Panc1 (cell line): ENCODE results near the gene SLC5A11. TPM values are rescaled to one million over a fixed set of nuclear protein-coding genes. Genes with fewer than 3 reads are reported as not detected.

ENCODE experiments used
- ATAC-seq: fragments of 200-7000 bp; cut with Tn5 transposase; 2 replicates; pipeline ENCODE4 v1.9.1; 2020; ENCODE audit warnings: mild to moderate bottlenecking, moderate library complexity
- BruUV-seq: library from RNA; stranded (reverse); fragments of 400-500 nt; replicated peaks from 2 replicates; lab custom pipeline; 2021; lab: Mats Ljungman, UMichigan
- CTCF ChIA-PET: fragments of 300-600 bp; sonication (Branson Sonifier 250); formaldehyde crosslinking; loops from one replicate; lab custom pipeline; 2022; ENCODE audit warnings: antibody characterized with exemption; lab: Charles Lee
- POLR2A ChIA-PET: fragments of 300-600 bp; sonication (Branson Sonifier 250); formaldehyde crosslinking; loops from one replicate; lab custom pipeline; 2022; ENCODE audit warnings: antibody characterized with exemption; lab: Charles Lee
- DNase-seq: peaks from one replicate; pipeline ENCODE4 v3.0.0-alpha.2; 2010; ENCODE audit warnings: low read depth, low spot score
- H3K27ac ChIP-seq: 2 replicates; pipeline ENCODE4 v1.5.1; 2011; ENCODE audit warnings: mild to moderate bottlenecking, low read length, inconsistent platforms
- H3K27me3 ChIP-seq: fragments of 200-500 bp; sonication (Bioruptor generic); 2 replicates; pipeline ENCODE4 v1.6.0; 2014; ENCODE audit warnings: low read length, inconsistent platforms; ENCODE audit not compliant: control insufficient read depth, insufficient read depth
- H3K36me3 ChIP-seq: fragments of 200-500 bp; sonication (Bioruptor generic); 2 replicates; pipeline ENCODE4 v1.5.1; 2014; ENCODE audit warnings: inconsistent platforms, mild to moderate bottlenecking, low read length, moderate library complexity; ENCODE audit not compliant: control insufficient read depth, insufficient read depth
- H3K4me1 ChIP-seq: 2 replicates; pipeline ENCODE4 v1.5.1; 2011; ENCODE audit warnings: inconsistent platforms, mild to moderate bottlenecking, low read length, moderate library complexity; ENCODE audit not compliant: control insufficient read depth, insufficient read depth
- H3K4me3 ChIP-seq, 2 experiments: 2 replicates each; pipeline ENCODE4 v1.5.1; 2011 to 2012; ENCODE audit warnings: low read depth in 2 of 2, low read length in 2 of 2, mild to moderate bottlenecking in 2 of 2, inconsistent platforms in 1 of 2, moderate library complexity in 1 of 2
- H3K9me3 ChIP-seq: fragments of 200-500 bp; sonication (Bioruptor generic); 2 replicates; pipeline ENCODE4 v1.5.1; 2014; ENCODE audit warnings: low read depth, mild to moderate bottlenecking, inconsistent platforms, low read length, moderate library complexity; ENCODE audit not compliant: control insufficient read depth, insufficient read depth
- CTCF ChIP-seq: fragments of 450-650 bp; IDR thresholded peaks from 2 replicates; pipeline ENCODE4 v1.5.1; 2017; ENCODE audit warnings: mild to moderate bottlenecking
- POLR2AphosphoS5 ChIP-seq: IDR thresholded peaks from 2 replicates; pipeline ENCODE4 v1.6.1; 2012; ENCODE audit warnings: mild to moderate bottlenecking, low read depth, low read length, moderate library complexity
- REST ChIP-seq, 2 experiments: IDR thresholded peaks; 2 replicates each; pipeline ENCODE4 v1.6.1; 2011 to 2012; ENCODE audit warnings: low read depth in 2 of 2, control low read depth in 1 of 2, low read length in 1 of 2, mild to moderate bottlenecking in 1 of 2, moderate library complexity in 1 of 2; ENCODE audit not compliant: insufficient read depth in 1 of 2
- SIN3A ChIP-seq: IDR thresholded peaks from 2 replicates; pipeline ENCODE4 v1.6.1; 2012; ENCODE audit warnings: low read depth, mild to moderate bottlenecking, low read length, moderate library complexity, borderline replicate concordance; ENCODE audit not compliant: insufficient read depth
- TCF7L2 ChIP-seq: IDR thresholded peaks from 2 replicates; pipeline ENCODE4 v1.6.1; 2011; ENCODE audit warnings: mild to moderate bottlenecking, low read depth, low read length, inconsistent platforms
- in situ Hi-C: cut with HindIII; loops from 2 replicates; pipeline ENCODE4 v1.10.0; 2016; ENCODE audit warnings: low sequenced_read_pairs, low pct_unique_long_range_greater_than_20kb
- intact Hi-C: fragments of 100-400 bp; cut with micrococcal nuclease; formaldehyde crosslinking; loops from one replicate; pipeline ENCODE4 v1.10.0; 2022; ENCODE audit not compliant: unreplicated experiment
- total RNA-seq: library from RNA; stranded (reverse); gene quantifications from one replicate; pipeline ENCODE4 v1.2.1, GENCODE V29; 2021; ENCODE audit not compliant: unreplicated experiment

The SLC5A11 gene
- total RNA-seq, 1 experiment from 2014 or later, result 0.13 TPM

- Histone ChIP-seq H3K27ac (no peak overlapping the region), H3K36me3 (peaks cover 33% of the 10 kb centered on the region), H3K27me3 (no peaks in the 10 kb centered on the region), H3K9me3 (no peaks in the 10 kb centered on the region), H3K4me3 (no peak overlapping the region), H3K4me1 (no peaks in the 10 kb centered on the region)
- no peak for DNase-seq
- BruUV-seq, result no TSS peak
- in situ Hi-C loops, result no loop called here
- ChIA-PET POLR2A (no interaction called here), CTCF (no interaction called here)
- intact Hi-C loops, result no loop called here
- TF ChIP-seq SIN3A (no peak), REST (IDR thresholded peaks at IDR 0.05; ENCODE audit: insufficient read depth in 1 of 2, low read depth in 2 of 2, low read length in 1 of 2) (no peak), CTCF (no peak), TCF7L2 (no peak), POLR2AphosphoS5 (no peak)
- no peak for ATAC-seq
Observed at GRCh38 chr16:24944206-24944605, 98.4 kb downstream of the SLC5A11 start.

GRCh38 chr16:24946155-24946554 lies 100.4 kb downstream of the SLC5A11 start:
- DNase-seq, result no peak
- CTCF ChIA-PET, result no interaction called here
- POLR2A ChIA-PET, result interaction anchor here (0.6 kb wide), 1 partner anchor 21 kb away, joined by 4 read pairs; no protein-coding TSS in a partner anchor
- in situ Hi-C loops, result no loop called here
- H3K4me3 ChIP-seq, result no peak overlapping the region
- no peak overlapping the region for H3K27ac ChIP-seq
- TF ChIP-seq CTCF, result no peak
- TF ChIP-seq POLR2AphosphoS5, result no peak
- no peak for TF ChIP-seq TCF7L2
- no peak for TF ChIP-seq REST (IDR thresholded peaks at IDR 0.05; ENCODE audit: insufficient read depth in 1 of 2, low read depth in 2 of 2, low read length in 1 of 2)
- no peak for TF ChIP-seq SIN3A
- no TSS peak for BruUV-seq
- no peaks in the 10 kb centered on the region for H3K27me3 ChIP-seq
- no peak for ATAC-seq
- peaks cover 34% of the 10 kb centered on the region for H3K36me3 ChIP-seq
- intact Hi-C loops, result no loop called here
- H3K9me3 ChIP-seq, result no peaks in the 10 kb centered on the region
- no peaks in the 10 kb centered on the region for H3K4me1 ChIP-seq
